Measurements from ENCODE around the gene NMBR.
"Not testable (repeated sequence)": the region's sequence is repeated elsewhere in the genome, so short reads cannot be mapped to it uniquely, and the experiment has no call there.

The NMBR gene

DNA sequence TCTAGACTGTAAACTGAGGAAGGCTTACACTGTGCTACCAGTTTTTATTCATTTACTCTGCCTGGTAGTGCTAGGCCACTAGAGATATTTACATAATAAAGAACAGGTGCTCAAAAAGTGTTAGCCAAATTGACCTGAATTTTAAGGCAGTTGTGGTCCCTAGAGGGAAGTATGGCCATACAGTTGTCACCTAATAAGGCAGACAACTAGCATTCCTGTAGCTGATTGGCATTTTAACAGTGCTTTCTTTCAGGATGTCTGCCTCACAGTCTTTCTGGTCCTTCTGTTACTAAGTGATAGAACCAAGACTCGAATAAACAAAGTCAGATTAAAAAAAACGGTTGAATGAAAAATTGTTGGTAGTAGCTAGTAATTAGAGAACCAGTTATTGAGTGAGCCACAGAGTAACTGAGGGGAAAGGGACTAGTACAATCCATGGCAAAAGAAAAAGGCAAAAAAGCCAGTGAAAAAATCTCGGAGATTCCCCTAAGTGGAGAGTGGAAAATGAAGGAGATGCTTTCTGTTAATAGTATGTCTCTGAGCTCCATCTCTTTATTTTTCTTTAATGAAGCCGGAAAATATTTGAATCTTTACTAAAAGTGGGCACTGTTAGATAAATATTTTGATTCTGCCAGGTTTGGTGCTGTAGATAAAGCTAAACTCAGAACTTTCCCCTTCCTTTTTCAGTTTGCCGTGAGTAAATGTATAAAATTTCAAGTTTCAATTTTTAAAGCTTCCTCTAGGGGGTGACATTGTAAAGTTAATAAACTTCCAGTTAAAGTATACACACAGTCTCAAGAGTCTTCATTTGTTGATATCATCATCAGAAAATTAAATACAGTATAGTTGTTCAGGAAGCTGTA is 9.2 kb upstream of the NMBR start:
- DNase-seq (ENCODE audit: extremely low read depth, low read depth): no peak
- H3K4me3 ChIP-seq (replicated peaks; ENCODE audit: low read depth, low read length): no peak overlapping the region
- TF ChIP-seq, protein P1, sequence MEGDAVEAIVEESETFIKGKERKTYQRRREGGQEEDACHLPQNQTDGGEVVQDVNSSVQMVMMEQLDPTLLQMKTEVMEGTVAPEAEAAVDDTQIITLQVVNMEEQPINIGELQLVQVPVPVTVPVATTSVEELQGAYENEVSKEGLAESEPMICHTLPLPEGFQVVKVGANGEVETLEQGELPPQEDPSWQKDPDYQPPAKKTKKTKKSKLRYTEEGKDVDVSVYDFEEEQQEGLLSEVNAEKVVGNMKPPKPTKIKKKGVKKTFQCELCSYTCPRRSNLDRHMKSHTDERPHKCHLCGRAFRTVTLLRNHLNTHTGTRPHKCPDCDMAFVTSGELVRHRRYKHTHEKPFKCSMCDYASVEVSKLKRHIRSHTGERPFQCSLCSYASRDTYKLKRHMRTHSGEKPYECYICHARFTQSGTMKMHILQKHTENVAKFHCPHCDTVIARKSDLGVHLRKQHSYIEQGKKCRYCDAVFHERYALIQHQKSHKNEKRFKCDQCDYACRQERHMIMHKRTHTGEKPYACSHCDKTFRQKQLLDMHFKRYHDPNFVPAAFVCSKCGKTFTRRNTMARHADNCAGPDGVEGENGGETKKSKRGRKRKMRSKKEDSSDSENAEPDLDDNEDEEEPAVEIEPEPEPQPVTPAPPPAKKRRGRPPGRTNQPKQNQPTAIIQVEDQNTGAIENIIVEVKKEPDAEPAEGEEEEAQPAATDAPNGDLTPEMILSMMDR (IDR thresholded peaks at IDR 0.05; ENCODE audit: low read depth, low read length, missing control alignments): no peak

DNA sequence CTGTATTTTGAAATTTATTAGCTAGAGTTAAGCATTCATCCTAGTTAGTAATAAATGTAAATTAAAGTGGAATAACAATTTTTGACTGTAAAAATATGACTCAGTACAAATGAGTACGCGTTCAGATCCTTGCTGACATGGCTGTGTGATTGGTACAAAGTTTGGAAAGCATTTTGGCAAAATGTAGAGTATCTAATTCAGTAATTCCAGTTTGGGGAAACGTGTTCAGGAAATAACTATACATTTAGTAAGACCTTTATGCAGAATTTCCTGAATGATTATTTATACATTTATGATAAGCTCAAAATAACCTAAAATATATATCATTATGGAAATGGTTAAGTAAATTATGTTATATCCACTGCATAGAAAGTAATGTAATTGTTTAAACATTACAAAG is 8.2 kb upstream of the NMBR start:
- no peak for DNase-seq (ENCODE audit: extremely low read depth, low read depth)
- TF ChIP-seq, protein P1 (IDR thresholded peaks at IDR 0.05; ENCODE audit: low read depth, low read length, missing control alignments): no peak
- no peak overlapping the region for H3K4me3 ChIP-seq (replicated peaks; ENCODE audit: low read depth, low read length)

DNA sequence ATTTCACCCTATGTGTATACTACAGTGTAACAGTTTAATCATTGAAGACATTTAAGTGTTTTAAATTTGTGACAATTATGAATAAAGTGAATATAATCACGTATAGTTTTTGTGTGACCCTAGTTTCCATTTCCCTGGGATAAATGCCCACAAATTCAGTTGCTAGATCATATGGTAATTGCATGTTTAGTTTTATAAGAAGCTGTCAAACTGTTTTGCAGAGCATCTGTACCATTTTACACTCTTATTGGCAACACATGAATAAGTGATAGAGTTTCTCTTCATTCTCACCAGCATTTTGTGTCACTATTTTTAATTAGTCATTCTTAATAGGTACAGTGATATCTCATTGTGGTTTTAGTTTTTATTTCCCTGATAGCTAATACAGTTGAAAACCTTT is 7.4 kb upstream of the NMBR start:
- TF ChIP-seq, protein P1 (IDR thresholded peaks at IDR 0.05; ENCODE audit: low read depth, low read length, missing control alignments): no peak
- no peak for DNase-seq (ENCODE audit: extremely low read depth, low read depth)
- H3K4me3 ChIP-seq (replicated peaks; ENCODE audit: low read depth, low read length): no peak overlapping the region

DNA sequence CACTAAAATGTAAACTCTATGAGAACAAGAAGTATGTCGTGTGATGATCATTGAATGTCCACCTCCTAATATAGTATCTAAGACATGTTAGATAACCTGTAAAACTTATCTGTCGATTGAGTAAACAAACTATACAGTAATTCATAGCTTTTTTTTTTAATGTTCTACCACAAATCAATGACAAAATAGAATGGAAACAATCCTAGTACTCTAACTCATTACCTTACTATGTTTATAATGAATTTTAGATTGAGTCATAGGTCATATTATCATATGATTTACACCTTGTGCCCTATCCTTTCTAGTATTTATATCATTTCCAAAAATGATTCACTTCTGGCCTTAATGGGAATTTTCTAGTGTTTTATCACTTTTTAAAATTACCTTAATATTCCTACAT is 6.3 kb upstream of the NMBR start:
- H3K4me3 ChIP-seq (replicated peaks; ENCODE audit: low read depth, low read length): no peak overlapping the region
- TF ChIP-seq, protein P1 (IDR thresholded peaks at IDR 0.05; ENCODE audit: low read depth, low read length, missing control alignments): no peak
- DNase-seq (ENCODE audit: extremely low read depth, low read depth): no peak

DNA sequence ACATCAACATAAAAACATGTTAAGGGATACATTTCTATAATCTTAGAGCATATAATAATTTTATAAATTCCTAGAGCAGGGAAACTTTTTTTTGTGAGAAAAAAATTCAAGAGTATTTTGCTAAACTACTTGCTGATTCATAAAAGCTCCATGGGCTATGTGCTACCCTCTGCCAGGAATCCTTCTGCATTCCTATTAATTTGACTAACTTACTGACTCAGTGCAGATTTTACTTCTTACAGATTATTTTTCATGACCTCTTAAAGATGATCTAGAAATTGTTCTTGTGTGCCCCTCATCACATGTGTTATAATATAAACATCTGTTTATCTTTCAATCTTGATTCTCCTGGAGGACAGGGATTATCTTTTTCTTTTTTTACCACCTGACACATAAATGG is 5.8 kb upstream of the NMBR start:
- H3K4me3 ChIP-seq (replicated peaks; ENCODE audit: low read depth, low read length): no peak overlapping the region
- DNase-seq (ENCODE audit: extremely low read depth, low read depth): no peak

DNA sequence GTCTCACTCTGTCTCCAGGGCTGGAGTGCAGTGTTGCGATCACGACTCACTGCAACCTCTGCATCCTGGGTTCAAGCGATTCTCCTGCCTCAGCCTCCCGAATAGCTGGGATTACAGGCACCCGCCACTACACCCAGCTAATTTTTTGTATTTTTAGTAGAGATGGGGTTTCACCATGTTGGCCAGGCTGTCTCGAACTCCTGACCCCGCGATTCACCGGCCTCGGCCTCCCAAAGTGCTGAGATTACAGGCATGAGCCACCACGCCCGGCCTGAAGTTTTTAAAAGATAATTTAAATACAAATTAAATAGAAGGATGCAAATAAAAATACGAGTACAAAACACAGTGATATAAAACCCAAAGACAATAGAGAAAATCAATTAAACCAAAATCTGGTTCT is 5.4 kb downstream of the NMBR start:
- DNase-seq (ENCODE audit: extremely low read depth, low read depth); H3K4me3 ChIP-seq (replicated peaks; ENCODE audit: low read depth, low read length): not testable (repeated sequence)

More for the DNA sequence above, 5.8 kb upstream of the NMBR start:
- TF ChIP-seq, protein P1 (IDR thresholded peaks at IDR 0.05; ENCODE audit: low read depth, low read length, missing control alignments): no peak

DNA sequence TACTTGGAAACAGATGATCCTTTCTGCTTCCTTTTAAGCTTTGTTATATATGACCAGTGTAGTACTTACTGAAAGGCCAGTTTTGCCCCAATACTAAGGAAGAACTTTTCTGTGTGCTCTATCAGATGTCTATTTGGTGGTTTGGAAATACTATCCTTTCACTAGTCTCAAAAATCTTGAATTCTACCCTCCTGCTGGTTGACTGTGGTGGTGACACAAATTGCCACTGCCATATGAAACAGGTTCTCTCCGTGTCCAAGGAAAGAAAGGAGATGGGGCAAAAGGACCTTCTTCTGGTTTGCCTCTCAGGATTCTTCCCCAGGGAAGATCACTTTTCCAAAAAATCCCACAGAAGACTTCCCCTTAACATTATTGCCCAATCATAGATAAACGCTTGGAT is 8.0 kb downstream of the NMBR start:
- H3K4me3 ChIP-seq (replicated peaks; ENCODE audit: low read depth, low read length): no peak overlapping the region
- TF ChIP-seq, protein P1 (IDR thresholded peaks at IDR 0.05; ENCODE audit: low read depth, low read length, missing control alignments): no peak
- no peak for DNase-seq (ENCODE audit: extremely low read depth, low read depth)

Measured in HFF-Myc (cell line).